NCI-H2029 treated with DMSO at 0.1 percent for 48 hours (cell line): ENCODE data around the gene SULT1A2.
"Not testable (repeated sequence)": the region's sequence is repeated elsewhere in the genome, so short reads cannot be mapped to it uniquely, and the experiment has no call there.

ENCODE experiments used
- DNase-seq: peaks from one replicate; lab custom pipeline; 2025; lab: John Stamatoyannopoulos, UW

SULT1A2 gene

DNA sequence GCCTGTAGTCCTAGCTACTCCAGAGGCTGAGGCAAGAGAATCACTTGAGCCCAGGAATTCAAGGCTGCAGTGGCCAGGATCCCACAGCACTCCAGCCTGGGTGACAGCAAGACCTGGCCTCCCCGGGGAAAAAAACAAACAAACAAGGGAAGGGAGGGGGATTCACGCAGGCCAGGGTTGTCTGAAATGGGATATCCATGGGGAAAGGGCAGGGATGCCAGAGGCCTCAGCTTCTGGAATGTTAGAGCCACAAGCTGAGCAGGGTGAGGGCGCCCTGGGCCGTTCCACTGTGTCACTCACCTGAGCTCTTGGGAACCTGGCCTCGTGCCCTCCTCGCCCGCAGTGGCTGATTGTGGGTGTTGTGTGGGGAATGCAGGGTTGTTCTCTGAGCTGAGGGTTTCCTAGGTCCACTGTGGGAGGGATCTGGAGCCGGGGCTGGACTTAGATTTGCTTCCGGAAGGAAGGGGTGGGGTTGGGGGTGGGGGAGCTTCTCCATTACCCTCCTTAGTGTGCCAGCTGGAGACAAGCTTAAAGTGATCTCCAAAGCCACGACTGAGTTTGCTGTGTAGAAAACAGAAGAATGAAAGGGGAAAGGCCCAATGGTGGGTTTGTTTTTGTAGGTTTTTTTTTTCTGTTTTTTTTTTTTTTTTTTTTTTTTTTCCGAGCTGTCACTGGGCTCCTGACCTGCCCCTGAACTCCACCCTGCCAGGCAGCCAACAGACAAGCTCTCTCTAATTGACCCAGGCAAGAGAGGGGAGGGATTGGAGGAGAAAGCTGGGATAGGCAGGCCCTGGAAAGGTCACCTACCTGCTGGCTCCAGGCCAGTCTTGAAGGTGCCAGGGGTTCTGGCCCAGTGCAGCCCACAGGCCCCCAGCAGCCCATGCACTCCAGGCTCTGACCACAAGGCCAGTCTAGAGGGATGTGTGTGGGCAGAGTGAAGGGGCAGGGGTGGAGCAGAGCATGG is 13.1 kb upstream of the SULT1A2 start, which contains the start of gene SULT1A1:
TSS of gene SULT1A1 (minus strand) at position 414 of the 964 bp plus-strand sequence. CDS start 1,189 bp downstream, outside the sequence.
- DNase-seq, result no peak

DNA sequence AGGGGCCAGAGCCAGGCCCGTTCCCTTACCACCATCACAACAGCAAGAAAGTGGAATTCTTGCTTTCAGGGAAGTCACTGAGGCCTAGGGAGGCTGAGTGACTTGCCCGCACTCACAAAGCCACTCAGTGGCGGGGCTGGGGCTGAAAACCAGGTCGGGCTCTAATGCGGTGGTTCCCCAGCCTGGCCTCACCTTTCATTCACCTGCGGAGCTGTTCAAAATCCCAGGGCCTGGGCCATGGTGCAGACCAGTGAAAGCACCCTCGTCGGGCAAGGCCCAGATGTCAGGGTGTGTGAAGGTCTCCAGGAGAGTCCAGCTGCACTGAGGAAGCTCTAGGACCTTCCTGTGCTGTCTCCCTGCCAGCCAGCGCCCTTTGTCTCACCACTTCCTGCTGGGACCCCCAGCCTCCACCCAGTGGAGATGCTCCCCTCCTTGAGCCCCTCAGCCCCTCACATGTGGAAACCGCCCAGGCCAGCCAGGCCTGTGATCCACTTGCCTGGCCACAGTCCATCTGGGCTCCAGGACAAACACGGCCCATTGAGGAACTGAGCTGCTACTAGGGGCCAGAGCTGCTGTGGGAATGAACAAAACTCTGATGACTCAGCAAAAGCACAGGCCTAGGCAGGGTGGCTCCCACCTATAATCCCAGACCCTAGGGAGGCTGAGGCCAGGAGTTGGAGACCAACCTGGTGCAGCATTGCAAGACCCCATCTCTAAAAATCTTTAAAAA is 12.2 kb upstream of the SULT1A2 start:
- not testable (repeated sequence) for DNase-seq

- DNase-seq, result not testable (repeated sequence)
These were observed 11.6 kb upstream of the SULT1A2 start for GRCh38 chr16:28608496-28608808.

DNA sequence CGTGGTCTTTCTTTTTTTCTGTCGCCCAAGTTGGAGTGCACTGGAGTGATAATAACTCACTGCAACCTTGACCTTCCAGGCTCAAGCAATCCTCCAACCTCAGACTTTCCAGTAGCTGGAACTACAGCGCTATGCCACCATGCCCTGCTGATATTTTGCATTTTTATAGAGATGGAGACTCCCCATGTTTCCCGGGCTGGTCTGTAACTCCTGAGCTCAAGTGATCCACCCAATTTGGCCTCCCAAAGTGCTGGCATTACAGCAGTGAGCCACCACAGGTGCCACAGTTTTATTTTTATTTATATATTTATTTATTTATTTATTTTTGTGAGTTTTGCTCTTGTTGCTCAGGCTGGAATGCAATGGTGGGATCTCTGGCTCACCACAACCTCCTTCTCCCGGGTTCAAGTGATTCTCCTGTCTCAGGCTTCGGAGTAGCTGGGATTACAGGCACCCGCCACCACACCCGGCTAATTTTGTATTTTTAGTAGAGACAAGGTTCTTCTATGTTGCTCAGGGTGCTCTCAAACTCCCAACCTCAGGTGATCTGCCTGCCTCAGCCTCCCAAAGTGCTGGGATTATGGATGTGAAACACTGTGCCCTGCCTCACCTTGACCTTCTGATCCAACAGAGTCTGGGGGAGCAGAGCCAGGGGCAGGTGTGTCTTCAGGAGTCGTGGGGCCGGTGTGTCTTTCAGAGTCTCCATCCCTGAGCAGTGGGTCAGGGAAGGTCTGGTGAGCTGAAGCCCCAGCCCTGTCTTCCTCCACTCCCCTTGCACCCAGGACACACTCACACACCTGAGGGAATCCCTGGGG is 11.0 kb upstream of the SULT1A2 start:
- DNase-seq, result not testable (repeated sequence)

DNA sequence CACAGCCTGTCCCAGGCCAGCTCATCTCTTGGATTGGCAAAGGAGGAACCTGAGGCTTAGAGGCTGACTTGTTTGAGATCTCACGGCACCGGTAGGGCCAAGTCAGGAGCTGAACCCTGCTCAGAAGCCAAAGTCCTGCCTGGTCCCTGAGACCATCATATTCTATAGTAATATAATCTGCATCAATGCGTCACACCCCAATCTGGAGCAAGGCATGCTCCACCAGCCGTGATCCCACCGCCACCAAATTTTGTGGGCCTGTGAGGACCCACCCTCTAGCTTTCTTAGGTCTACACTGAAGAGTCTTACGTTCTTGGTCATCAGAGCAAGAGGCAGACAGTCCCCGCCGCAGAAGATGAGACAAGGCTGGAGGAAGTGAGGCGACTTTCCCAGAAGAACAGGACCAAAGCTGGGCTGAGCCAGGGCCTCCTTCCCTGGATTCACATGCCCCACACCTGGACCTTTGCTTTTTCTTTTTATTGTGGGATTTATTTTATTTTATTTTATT is 10.3 kb upstream of the SULT1A2 start:
- DNase-seq, result no peak

GRCh38 chr16:28606291-28607115 is 9.7 kb upstream of the SULT1A2 start:
- DNase-seq, result no peak

DNA sequence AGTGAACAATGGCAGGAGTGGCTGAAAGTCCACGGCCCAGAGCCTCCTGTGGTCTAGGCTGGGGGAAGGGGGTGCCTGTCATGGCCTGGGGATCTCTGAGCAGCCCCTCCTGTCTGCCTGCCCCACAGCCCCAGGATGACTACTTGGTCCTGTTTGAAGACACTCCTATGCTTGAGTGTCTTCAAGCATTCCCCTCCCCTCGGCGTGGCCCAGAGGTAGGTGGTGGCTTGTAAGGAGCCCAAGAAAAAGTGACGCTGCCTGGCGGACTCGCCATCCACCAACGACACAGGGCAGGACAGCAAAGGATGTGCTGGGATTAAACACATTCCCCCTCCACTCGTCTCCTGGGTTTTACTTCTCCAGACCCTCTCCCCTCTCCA is 7.3 kb upstream of the SULT1A2 start:
- DNase-seq, result no peak

GRCh38 chr16:28603381-28604185 is 6.7 kb upstream of the SULT1A2 start:
- no peak for DNase-seq

DNA sequence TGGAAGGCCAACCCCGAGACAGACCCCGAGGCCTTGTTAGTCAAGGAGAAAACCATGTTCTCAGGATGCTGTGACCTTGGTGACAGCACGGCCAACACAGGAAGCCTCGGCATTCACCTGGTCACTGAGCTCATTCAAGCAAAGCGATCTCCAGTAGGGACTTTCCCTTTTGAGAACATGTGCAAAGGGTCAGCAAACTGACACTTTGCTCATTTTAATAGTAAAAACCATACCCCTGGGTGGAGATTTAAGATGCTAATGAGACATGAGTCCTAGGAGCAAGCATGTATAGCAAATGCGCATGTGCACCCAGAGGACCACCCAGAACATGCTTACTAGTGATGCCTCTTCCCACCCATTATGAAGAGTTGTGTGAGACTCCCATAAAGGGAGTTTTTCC is 5.7 kb upstream of the SULT1A2 start:
- DNase-seq, result no peak

- DNase-seq, result not testable (repeated sequence)
These were observed 5.2 kb upstream of the SULT1A2 start for GRCh38 chr16:28602062-28602461.

GRCh38 chr16:28601589-28601988 is 4.7 kb upstream of the SULT1A2 start:
- not testable (repeated sequence) for DNase-seq

DNA sequence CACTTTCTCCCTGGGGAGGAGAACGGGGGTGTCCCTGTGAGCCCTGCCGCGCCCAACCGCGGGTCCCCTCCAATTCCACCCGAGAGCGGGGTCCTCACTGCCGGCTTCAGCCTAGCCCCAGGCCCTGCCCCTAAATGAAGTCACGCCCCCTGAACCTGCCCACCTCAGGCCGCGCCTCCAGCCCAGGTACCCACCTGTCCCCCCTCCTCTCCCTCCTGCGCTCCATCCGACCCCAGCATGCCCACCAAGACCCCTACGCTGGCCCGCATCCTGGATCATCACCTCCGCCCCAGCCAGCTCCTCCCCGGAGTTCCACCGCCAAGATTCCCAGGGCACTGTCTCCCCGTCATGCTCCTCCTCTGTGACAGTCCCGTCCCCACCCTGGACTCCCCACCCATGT is 4.1 kb upstream of the SULT1A2 start:
- DNase-seq, result not testable (repeated sequence)

- not testable (repeated sequence) for DNase-seq
These were observed 2.8 kb upstream of the SULT1A2 start for GRCh38 chr16:28599377-28600285.

DNA sequence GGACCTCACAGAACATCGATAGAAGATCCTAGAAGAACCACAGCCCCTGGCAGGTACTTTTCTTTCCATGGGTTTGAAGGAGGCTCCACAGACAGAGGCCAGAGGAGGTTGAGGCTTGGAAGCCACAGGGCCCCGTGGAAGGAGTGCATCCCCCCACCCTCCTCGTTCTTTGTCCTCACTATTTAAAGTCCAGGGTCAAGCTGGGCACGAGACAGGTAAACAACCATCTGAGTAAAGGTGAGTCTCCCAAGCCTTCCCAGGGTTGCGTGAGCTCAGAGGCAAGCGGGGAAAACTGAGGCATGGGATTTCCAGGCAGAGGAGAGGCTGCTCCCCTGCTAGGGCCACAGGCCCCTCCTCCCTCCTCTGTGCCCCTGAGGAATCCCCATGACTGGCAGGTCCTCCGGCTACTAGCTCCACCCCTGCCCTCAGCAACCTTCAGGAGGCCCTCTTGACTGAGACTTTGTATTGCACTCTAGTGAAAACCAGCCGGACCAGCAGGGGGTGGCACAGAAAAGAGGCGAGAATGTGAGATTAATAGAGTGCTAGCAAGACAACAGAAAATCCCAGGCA is 927 bp upstream of the SULT1A2 start:
- no peak for DNase-seq

- no peak for DNase-seq
These were observed 677 bp downstream of the SULT1A2 start for GRCh38 chr16:28596115-28596630.

DNA sequence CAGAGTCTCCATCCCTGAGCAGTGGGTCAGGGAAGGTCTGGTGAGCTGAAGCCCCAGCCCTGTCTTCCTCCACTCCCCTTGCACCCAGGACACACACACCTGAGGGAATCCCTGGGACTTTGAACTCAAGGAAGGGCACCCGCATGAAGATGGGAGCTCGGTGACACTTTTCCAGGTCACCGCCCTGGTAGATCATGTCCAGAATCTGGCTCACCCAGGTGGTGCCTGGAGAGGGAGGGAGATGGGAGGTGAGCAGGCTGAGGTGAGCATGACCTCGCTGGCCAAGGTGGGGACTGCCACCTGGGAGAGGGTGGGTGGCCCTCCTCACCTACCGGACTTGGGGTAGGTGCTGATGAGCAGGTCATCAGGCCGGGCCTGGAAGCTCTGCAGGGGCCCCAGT is 1.4 kb downstream of the SULT1A2 start:
- not testable (repeated sequence) for DNase-seq

DNA sequence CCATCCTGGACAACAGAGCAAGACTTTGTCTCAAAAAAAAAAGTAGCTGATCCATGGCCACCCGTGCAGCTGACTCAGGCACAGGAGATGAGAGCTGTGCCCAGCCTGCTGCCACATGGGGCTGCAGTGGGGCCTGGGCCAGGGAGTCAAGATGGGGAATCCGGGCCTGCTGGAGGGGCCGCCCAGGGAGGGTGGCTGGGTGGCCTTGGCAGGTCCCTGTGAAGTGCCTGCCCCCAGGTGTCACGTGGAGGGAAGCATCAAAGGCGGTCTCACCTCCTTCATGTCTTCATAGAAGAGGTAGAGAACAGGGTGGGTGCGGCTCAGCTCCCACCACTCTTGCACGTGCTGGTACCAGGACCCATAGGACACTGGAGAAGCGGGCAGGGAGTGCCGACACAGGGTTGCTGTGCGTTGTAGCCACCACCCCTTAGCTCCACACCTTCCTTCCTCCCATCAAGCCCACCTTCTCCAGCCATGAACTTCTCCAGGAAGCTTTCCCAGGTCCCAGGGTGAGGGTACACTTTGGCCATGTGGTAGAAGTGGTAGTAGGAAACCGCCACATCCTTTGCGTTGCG is 3.8 kb downstream of the SULT1A2 start:
- no peak for DNase-seq

DNA sequence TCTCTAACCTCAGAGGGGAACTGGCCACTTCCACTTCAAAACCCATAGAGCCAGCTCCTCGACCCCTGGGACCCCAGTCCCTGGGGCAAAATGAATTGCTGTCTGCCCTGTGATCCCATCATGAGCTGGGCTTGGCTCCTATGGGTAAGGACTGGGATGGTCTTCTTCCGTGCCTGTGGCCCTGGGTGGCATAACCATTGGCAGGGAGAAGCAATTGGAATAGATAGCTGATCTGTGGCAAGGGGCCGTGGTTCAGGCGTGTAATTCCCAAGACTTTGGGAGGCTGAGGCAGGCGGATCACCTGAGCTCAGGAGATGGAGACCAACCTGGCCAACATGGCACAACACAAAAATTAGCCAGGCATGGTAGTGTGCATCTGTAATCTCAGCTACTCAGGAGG is 4.3 kb downstream of the SULT1A2 start:
- no peak for DNase-seq
